Measurements from ENCODE around the gene SCRT2.
"Not testable (repeated sequence)": the region's sequence is repeated elsewhere in the genome, so short reads cannot be mapped to it uniquely, and the experiment has no call there.

The SCRT2 gene

DNA sequence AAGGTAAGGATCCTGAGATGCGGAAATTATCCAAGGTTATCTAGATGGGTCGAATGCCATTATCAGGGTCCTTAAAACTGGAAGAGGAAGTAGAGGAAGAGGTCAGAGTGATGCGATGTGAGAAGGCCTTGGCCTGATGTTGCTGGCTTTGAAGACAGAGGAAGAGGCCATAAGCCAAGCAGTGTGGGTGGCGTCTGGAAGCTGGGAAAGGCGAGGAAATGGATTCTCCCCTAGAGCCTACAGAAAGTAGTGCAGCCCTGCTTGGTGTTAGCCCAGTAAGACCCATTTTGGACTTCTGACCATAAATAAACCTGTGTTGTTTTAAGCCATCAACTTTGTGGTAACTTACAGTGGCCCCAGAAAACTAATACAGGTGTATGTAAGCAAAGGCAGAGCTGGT lies 24.6 kb downstream of the SCRT2 start:
- no peak for DNase-seq

DNA sequence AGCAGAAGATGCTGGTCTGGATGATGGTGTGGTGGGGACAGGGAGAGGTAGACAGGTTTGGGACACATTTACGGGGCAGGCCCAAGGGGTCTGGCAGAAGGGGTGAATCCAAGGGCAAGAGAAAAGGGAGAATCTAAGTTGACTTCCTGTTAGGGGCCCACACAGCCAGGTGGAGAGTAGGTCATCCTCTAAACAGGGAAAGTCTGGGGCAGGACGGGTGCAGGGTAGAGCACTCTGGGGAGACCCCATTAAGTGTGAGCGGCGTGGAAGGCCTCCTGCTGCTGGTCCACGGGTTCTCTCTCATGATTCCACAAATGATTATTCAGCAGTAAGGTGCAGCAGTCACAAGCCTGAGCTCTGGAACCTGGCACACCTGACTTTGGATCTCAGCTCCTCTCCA lies 25.3 kb downstream of the SCRT2 start:
- no peak for DNase-seq

DNA sequence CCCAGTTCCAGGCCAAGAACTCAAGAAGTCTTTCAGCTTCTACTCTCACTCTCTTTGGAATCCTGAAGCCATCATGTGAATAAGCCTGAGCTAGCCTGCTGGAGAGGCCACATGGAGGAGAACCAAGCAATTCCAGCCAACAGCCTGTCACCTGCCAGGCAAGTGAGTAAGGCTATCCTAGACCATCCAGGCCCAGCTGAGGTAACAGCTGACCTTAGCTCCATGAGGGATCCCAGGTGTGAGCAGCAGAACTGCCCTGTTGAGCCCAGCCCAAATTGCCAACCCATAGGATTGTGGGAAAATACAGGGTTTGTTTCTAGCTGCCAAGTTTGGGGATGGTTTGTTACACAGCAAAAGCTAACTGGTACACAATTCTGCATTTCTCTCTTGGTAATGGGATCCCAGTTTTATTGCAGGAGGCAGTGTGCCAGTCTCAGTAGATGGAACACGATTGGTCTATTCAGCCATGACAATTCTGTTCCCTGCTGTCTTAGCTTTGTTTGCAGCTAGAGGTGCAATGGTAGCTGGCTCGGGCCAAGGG lies 28.1 kb downstream of the SCRT2 start:
- no peak for DNase-seq

DNA sequence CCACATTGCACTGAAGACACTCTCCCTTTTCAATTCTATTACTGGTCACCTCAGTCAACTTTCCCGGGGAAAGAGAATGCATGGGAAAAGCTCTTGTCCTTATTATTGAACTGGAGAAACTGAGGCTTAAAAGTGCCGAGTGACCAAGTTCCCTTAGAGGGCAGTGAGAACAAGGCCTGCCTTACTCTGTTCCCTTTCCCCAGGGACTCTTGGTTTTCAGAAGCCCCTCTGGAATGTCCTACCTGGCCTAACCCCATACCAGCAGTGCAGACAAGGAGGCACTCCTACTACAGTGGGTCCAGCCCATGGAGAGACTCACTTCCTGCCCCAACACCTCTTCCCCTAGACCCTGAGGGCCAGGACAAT lies 28.8 kb downstream of the SCRT2 start:
- no peak for DNase-seq

DNA sequence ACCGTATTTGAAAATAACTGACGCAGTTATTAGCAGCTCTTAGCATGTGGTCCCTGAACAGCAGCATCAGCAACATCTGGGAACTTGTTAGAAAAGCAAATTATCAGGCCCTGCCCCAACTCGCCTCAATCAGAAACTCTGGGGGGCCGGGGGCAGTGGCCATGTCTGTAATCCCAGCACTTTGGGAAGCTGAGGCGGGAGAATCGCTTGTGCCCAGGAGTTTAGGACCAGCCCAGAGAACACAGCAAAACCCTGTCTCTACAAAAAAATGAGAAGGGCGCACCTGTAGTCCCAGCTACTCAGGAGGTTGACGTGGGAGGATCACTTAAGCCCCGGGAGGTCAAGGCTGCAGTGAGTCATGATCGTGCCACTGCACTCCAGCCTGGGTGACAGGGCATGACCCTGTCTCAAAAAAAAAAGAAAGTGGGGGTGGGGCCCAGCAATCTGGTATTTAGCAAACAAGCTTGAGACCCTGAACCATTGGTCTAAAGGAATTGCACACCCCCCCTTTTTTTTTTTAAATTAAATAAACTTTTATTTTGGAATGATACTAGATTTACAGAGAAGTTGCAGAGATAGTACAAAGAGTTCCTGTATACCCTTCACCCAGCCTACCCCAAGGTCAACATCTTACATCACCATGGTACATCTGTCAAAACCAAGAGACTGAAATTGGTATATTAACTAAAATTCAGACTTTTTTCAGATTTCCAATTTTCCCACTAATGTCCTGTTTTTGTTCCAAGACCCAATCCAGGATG lies 29.3 kb downstream of the SCRT2 start:
- DNase-seq = no peak

DNA sequence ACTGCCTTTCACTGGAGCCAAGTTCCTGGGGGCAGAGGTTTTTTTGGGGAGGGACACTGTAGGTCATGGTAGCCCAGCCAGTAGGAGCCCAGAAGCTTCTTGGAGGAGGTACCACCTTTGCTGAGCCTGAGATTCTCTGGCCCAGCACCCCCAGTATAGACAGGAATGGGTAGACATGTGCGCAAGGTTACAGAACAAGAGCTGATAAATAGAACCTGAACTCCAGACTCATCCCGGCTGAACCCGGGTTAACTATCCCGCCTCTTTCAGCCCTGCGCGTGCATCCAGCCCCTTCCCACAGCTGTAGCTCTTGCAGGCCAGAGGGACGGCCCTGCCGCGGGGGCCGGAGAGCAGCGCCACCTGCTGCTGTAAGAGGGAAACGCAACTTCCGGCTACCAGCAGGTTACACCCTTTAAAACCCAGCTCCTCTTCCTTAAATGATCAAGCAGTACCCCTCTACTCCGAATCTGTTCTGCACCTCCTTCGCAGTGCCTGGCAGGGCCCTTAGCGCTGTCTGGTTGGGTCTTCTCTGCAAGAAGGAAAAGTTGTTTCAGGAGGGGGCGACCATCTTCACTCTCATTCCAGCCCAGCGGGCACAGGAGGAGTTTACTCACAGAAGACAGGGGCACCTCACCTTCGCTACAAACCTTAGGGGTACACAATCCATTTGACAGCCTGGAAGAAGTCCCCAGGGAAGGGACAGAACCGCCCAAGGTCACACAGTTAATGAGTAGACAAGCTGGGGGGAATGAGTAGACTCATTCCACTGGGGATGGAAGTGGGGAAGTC lies 30.1 kb downstream of the SCRT2 start:
- DNase-seq = peak; percentile 63

DNA sequence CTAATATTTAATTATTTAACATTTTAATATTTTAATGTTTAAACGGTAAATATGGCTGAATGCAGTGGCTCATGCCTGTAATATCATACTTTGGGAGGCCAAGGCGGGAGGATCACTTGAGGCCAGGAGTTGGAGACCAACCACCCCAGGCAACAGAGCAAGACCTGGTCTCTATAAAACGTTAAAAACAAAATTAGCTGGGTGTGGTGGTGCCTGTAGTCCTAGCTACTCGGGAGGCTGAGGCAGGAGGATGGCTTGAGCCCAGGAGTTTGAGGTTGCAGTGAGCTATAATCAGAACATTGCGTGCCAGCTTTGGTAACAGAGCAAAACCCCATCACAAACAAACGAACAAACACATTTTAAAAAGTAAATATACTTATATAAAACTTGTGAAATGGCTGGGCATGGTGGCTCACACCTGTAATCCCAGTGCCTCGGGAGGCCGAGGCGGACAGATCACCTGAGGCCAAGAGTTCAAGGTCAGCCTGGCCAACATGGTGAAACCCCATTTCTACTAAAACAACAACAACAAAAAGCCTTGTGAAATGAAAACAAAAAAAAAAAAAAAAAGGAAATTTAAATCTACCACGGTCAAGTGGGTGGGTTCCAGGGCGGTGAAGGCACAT lies 30.8 kb downstream of the SCRT2 start:
- DNase-seq = no peak

DNA sequence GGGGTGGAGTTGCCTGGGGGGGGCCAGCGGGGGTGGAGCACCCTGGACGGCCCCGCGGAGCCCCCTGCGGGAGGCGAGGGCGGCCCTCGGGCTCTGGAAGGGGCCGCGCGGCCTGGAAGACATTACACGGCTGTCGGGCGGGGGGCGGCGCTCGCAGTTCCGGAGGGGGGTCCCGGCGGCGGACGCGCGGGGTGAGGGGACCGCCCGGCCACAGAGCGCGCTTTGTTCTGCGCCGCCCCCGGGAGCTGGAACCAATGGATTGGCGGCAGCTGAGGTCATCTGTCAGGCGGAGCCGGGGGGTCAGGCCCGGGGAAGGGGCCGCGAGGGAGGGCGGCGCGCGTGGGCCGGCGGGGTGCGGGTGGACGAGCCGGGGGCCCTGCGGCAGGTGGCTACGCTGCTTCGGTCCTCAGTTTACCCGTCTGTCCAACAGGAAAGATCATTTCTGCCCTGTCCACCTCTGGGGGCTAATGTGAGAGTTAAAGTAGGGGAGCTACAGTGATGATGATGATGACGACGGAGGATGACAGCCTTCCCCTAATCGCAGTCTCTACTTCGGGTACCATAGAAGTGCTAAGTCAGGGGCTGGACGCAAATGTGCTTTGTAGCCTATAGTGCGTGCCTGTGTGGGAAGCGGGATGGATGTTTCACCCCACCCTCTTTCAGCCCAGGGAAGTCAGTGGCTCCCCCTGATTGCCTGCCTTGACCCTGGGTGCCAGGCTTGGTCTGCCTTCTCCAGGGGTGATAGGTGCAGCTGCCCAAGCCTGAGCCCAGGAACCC lies 33.0 kb downstream of the SCRT2 start:
- DNase-seq = no peak

DNA sequence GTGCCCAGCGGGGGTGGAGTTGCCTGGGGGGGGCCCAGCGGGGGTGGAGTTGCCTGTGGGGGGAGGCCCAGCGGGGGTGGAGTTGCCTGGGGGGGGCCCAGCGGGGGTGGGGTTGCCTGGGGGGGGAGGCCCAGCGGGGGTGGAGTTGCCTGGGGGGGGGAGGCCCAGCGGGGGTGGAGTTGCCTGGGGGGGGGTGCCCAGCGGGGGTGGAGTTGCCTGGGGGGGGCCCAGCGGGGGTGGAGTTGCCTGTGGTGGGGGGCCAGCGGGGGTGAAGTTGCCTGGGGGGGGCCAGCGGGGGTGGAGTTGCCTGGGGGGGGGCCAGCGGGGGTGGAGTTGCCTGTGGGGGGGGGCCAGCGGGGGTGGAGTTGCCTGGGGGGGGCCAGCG lies 33.6 kb downstream of the SCRT2 start:
- not testable (repeated sequence) for DNase-seq

DNA sequence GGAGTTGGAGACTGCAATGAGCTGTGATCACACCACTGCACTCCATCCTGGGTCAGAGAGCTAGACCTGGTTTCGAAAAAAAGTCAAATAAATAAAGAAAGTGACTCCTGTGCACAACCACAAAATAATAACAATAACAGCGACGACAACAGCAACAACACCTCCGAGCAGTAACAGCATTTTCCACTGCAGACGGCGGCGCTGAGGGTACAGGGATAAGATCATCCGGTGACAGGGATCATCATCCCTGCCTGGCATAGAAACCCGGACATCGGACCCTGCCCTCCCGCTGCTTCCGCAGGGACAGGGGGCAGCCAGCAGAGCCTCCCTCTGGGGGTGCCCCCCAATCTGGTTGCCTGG lies 34.1 kb downstream of the SCRT2 start:
- DNase-seq = no peak

DNA sequence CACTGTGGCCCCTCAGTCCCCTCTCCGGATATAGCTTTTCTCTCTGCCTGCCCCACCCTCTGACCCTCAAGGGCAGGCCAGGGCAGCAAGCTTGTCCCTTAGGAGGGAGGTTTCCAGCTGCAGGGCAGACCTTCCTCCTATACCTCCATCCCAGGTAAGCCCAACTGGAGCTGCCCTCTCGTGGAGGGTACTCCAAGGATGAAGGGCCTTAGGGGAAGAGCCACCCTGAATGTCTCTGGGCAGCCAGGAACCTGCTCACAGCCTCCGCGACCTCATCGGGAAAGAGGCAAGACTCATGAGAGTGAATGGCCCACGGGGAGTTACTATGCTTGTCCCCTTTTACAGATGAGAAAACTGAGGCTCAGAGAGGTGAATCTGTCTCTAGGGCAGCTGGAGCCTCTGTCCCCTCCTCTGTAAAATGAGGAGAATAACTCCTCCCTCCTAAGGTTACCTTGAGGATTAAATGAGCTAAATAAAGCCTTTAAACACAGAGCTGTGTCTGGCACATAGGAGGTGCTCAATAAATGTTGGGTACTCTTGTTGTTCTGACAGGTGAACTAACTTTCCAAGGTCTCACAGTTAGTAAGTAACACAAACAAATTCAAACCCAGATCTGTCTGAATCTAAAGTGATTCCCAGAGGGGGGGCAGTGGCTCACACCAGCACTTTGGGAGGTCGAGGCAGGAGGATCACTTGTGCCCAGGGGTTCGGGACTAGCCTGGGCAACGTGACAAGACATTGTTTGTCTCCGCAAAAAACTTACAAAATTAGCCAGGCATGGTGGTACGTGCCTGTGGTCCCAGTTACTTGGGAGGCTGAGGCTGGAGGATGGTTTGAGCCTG lies 34.7 kb downstream of the SCRT2 start:
- no peak for DNase-seq

DNA sequence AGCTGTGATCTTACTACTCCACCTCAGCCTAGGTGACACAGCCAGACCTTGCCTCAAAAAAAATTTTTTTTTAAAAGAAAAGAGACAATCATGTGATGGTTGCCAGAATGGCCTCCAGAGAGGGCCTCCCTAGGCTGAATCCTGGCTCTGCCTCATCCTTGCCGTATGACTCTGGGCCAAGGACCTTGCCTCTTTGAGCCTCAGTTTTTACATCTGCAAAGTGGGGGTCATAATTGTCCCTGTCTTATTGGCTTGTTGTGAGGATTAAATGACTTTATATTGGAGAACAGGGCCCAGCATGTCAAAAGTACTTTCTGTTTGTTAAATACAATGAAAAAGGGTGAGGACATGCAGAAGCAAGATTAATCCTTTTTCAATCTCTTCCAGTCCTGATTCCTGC lies 37.0 kb downstream of the SCRT2 start:
- DNase-seq = no peak

DNA sequence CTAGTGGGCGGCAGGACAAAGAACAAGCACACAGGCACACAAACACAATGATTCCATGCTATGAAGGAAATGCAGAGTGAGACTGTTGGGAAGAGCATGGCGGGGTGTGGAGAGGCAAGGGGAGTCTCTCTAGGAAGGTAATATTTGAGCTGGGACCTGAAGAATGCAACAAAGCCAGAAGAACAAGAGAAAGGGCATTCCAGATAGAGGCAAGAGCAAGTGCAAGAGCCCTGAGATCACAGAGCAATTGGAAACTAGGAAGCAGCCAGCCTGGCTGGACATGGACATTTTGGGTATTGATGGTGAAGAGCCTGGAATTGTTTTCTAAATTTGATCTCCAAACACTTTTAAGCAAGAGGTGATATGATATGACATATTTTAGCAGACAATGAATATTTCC lies 38.0 kb downstream of the SCRT2 start:
- DNase-seq = no peak

DNA sequence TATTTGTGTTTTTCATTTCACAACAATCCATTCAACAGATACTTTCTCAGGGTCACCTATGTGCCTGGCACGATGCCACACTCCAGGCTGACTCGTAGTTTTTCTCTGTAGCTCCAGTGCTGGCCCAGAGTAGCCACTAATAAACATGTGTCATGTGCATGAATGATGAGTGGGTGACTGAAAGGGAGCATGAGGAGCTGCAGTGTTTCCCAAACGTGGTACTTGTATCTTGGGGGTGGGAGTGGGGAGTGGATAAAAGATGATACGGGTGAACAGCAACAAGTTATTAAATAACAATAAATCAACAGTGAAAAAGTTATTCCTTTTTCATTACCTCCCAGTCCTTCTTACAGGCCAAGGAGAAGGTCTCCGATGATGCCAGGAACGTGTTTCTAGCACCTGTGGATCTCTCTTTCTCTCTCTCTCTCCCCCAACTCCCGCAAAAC lies 39.7 kb downstream of the SCRT2 start:
- no peak for DNase-seq

DNA sequence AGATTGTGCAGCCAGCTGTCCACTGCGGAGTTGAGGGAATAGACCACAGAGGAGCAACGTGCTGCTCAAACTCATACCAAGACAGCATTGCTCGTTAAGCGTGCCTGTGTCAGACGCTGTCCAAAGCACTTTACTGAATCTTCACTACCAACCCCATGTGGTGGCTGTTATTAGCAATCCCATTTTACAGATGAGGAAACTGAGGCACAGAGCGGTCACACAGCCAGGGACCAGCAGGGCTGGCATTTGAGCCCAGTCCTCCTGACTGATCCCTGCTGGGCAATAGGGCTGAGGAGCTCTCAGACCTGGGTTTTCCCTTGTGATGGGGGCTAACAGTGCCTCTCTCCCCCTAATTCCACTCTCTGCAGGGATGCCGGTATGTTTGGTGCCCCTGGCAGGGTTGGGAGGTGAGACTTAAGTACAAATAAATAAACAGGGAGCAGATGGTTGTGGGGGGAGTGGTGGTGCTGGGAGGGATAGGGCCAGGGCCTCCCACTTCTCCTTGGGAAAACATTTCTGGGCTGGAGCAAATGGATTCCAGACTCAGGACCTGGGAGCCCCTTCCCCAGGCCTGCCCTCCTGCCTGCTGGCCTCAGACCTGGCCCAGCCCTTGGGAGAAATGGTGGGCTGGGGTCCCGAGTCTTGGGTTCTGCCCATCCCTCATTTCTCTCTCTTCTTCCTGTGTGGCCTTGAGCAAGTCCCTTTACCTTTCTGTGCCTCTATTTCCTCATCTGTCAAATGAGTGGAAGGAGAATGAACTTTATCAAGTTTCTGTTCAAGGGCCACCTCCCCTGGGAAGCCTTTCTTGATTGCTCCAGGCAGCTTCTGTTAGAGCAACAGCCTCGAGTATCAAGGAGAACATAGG lies 40.3 kb downstream of the SCRT2 start:
- DNase-seq = no peak

DNA sequence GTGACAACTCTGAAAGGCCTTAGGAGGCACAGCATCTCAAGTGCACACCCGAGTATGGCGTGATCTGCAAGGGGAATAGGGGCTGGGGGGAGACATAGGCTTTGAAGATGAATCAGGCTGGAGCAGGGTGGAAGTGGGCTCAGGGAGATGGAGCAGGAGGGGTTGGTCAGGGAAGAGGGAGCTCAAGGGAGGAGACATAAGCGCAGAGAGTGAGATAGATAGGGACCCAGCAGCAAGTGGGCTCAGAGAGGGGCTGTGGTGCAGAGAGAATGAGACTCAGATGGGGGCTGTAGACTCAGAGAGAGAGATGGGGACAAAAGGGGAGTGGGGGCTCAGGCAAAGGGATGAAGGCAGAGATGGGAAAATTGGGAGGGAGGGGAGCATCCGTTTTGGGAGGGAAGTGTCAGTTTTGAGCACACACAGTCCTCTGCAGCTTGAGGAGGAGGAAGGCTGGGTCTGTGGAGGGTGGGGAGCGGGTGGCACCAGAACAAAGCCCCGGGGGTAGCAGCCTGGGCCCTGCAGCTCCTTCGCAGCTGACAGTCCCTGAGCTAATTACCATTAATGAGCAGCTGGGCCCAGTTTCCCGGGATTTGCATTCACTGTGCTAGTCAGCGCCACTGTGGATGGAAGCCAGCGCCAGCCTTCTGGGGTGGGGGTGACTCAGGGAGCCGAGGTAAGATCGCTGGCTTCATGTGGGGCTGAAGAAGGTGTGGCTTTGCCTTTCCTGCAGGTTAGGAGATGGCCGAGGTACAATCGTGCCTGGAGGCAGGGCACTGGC lies 41.3 kb downstream of the SCRT2 start:
- DNase-seq = no peak

DNA sequence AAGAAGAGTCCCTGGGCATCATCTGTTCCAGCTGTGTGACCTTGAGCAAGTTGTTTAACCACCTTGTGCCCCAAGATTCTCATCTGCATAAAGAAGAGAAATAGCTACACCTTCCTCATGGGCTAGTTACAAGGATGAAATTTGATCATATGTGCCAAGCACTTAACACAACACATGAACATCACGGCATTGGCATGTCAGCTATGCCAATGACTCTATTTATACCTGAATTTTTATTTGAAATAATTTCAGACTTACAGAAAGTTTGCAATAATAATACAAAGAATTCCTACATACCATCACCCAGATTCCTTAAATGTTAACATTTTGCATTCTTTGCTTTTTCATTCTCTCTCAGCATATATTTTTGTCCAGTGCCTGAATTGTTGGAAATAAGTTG lies 44.5 kb downstream of the SCRT2 start:
- DNase-seq = no peak

DNA sequence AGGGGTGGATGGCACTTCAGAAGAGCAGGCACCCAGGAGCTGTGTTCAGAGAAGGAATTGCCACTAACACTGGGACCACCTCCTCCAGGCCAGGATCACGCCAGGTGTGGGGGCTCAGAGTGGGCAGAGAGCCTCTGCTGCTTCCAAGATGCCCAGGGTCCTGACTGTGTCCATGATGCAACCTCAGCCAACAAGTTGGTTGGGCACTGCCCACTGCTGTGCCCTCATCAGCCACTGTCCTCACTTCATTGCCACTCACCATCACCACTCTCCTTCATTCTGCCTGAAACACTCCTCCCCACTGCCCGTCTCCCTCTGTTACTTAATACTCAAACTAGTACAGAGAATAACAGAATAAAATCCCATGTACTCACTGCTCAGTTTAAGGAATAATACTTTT lies 49.0 kb downstream of the SCRT2 start:
- DNase-seq = no peak

DNA sequence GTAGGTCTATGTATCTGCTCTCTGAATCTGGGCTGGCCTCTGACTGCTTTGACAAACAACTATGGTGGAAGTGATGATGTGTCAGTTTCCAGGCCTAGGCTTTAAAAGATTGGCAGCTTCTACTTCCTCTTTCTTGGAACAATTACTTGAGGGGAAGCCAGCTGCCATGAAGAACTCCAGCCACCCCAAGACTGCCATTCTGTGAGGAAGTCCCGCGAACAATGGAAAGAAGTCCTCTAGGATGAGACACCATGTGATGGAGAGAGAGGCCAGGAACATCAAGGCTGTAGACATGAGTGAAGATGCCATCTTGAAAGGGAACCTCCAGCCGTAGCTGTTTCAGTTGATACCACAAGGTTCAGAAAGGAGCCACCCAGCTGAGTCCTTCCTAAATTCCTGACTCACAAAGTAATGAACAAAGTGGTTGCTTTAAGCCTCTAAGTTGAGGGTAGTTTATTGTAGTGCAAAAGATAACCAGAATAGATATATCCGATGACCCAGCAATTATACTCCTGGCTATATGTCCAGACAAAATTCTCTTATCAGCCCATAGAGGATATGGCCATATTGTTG lies 50.2 kb downstream of the SCRT2 start:
- DNase-seq = no peak

DNA sequence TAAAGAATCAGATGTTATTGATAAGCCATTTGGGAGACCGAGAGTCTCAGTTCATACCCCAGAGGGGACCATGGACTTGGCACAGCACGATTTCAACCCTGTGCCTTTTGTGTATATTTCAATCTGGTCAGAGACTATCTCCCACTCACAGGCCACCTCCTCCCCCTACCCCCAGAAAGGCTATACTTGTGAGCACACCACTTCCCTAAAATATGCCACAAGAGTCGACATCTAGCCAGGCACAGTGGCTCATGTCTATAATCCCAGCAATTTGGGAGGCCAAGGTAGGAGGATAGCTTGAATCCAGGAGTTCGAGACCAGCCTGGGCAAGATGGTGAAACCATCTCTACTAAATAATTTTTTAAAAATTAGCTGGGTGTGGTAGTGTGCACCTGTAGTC lies 51.9 kb downstream of the SCRT2 start:
- DNase-seq = no peak
